DMS53 (cell line): ENCODE data around the gene PRMT7.

ENCODE experiments used
- DNase-seq: peaks from one replicate; lab custom pipeline; 2025; lab: John Stamatoyannopoulos, UW

Gene PRMT7, protein sequence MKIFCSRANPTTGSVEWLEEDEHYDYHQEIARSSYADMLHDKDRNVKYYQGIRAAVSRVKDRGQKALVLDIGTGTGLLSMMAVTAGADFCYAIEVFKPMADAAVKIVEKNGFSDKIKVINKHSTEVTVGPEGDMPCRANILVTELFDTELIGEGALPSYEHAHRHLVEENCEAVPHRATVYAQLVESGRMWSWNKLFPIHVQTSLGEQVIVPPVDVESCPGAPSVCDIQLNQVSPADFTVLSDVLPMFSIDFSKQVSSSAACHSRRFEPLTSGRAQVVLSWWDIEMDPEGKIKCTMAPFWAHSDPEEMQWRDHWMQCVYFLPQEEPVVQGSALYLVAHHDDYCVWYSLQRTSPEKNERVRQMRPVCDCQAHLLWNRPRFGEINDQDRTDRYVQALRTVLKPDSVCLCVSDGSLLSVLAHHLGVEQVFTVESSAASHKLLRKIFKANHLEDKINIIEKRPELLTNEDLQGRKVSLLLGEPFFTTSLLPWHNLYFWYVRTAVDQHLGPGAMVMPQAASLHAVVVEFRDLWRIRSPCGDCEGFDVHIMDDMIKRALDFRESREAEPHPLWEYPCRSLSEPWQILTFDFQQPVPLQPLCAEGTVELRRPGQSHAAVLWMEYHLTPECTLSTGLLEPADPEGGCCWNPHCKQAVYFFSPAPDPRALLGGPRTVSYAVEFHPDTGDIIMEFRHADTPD

DNA sequence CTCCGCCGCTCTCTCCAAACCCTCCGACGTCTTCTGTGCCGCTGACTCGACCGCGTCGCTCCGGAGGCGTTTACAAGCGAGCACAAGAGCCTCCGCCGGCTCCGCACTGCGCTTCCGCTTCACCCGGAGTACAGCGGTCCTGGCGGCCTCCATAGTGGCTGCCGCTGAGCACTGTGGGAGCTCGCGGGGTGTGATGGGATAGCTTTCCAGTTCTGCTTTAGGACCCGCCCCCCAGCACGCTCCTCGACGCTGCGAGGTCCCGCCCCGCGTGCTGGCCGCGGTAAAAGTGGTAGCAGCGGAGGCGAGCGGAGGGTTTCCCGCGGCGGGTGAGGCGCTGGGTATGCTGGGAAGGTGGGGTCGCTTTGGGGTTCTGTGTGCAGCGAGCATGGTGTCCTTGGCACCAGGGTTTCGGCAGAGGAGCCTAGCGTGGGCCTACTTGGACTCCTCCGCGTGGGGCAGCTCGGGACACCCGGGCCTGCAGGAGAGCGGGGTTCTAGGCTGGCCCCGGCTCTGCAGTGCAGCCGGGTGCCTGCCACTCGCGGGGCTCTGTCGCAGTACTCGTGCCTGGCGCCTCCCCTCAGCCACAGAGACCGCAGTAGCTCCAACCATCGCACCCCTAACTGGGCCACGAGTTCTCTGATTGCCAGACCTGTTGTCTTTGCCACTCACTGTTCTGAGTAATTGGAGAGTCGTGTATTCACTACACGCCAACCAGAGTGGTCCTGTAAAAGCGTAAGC lies at the start of gene PRMT7, which contains the start of gene SLC7A6OS:
PRMT7 (plus strand) TSS at position 246 of the 738 bp plus-strand sequence. CDS start 4,961 bp downstream, outside the sequence.
SLC7A6OS (minus strand) TSS at position 173 of the 738 bp plus-strand sequence; CDS start at position 153, 20 bp downstream.
- peak; percentile 93 for DNase-seq

GRCh38 chr16:68263559-68264127 lies 47.2 kb upstream of the PRMT7 start:
- no peak for DNase-seq

- peak; percentile 75 for DNase-seq
Observed at GRCh38 chr16:68264128-68265077, 46.4 kb upstream of the PRMT7 start, which contains the start of gene SLC7A6. Gene SLC7A6 (plus strand): TSS chr16:68264526. CDS start chr16:68274727, 10,201 bp downstream.

- peak; percentile 68 for DNase-seq
Observed at GRCh38 chr16:68265078-68265920, 45.5 kb upstream of the PRMT7 start.

DNA sequence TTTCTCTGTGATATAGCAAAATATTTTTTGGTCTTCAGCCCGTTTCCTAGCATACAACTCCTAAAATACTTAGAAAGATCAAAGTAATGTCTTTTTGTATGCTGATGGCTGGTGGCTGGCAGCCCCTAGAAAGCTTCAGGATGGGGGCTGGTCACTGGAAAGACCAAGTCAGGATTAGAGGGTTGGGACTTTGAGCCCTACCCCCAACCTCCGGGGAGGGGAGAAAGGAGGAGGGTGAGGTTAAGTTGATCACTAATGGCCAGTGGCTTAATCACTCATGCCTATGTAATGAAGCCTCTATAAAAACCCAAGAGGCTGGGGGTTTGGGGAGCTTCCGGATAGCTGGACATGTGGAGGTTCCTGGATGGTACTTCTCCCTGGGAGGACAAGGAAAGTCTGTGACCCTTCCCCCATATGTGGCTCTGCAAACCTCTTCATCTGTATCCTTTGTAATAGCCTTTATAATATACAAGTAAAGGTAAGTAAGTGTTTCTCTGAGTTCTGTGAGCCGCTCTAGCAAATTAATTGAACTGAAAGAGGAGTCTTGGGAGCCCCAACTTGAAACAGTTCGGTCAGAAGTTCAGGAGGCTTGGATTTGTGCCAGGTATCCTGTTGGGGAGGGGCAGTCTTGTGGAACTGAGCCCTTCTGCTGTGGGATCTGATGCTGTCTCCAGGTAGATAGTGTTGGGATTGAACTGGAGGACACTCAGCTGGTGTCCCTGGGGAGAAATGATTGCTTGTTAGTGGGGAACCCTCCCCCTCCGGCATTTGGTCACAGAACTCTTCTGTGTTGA lies 43.0 kb upstream of the PRMT7 start:
- DNase-seq, result no peak

DNA sequence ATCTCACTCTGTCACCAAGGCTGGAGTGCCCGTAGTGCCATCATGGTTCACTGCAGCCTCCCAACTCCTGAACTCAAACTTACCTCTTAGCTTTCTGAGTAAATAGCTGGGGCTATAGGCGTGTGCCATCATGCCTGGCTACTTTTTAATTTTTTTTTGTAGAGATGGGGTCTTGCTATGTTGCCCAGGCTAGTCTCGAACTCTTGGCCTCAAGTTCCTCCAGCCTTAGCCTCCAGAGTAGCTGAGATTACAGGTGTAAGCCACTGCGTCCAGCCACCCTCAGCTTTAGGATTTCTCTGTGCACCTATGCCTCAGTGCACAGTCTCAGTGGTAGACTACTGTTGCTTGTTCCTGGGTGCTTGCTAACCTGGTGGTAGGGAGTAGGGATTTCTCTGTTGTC lies 41.0 kb upstream of the PRMT7 start:
- DNase-seq, result no peak

GRCh38 chr16:68270353-68270752 lies 40.5 kb upstream of the PRMT7 start:
- DNase-seq, result no peak

DNA sequence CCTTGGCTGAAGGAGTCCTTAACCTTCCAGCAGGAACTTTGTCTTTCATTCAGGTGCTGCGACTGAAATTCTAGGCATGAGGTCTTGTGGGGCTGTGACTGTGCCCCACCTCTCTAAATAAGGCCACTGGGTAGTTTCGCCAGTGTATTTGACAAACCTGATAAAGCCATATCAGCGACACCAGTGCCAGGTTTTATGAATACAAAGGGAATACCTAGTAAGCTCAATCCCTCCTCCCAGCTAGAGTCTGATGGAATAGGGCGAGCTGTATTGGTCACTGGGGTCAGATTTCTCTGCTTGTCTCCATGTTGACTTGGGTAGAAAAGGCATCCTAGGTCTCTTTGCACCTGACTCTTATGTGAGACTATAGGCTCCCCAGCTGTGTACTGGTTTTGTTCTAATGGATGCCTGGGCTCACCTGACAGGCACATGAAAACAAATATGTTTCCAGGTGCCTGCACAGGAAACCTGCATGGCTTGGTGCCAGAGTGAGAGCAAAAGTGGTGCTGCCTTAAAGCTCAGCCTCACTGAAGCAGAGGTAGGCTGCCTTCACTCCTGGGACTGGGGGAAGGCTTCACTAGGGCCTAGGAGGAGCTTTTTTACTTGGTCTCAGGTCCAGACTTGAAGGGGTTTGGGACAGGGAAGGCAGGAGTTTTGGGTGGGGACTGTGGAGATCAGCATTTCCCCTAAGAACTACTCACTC lies 38.2 kb upstream of the PRMT7 start:
- DNase-seq, result peak; percentile 63

DNA sequence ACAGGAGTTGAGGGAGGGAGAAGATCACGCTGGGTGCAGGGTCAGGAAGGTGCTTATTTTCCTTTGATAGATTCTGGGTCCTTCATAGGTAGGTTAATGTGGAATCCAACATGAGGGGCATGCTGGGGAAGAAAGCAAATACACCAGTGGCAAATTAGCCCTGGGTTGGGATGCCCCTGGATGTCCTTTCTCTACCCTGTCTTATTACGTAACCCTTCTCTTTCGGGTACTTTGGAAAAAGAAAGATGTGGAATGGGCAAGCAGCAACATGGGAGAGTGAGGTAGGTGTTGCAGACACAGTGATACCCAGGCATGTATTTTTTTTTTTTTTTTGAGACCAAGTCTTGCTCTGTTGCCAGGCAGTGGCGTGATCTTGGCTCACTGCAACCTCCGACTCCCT lies 37.4 kb upstream of the PRMT7 start:
- no peak for DNase-seq

GRCh38 chr16:68273896-68274295 lies 36.9 kb upstream of the PRMT7 start:
- DNase-seq, result no peak

DNA sequence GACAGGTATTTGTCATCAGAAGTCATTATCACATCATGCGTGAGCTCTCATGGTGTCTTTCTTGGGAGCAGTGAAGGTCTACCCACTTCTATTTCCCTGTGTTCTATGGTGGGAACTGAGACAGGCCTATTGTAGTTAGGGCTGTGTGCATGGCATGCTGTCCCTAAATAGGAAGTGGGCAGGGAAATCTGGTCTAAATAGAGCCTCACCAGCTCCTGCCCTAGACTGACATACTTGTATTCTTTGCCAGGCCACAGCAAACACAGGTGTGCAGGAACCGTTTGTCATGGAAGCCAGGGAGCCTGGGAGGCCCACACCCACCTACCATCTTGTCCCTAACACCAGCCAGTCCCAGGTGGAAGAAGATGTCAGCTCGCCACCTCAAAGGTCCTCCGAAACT lies 36.4 kb upstream of the PRMT7 start:
- DNase-seq, result no peak

- peak; percentile 45 for DNase-seq
Observed at GRCh38 chr16:68275611-68276191, 35.1 kb upstream of the PRMT7 start.

- DNase-seq, result no peak
Observed at GRCh38 chr16:68276223-68276622, 34.6 kb upstream of the PRMT7 start.

DNA sequence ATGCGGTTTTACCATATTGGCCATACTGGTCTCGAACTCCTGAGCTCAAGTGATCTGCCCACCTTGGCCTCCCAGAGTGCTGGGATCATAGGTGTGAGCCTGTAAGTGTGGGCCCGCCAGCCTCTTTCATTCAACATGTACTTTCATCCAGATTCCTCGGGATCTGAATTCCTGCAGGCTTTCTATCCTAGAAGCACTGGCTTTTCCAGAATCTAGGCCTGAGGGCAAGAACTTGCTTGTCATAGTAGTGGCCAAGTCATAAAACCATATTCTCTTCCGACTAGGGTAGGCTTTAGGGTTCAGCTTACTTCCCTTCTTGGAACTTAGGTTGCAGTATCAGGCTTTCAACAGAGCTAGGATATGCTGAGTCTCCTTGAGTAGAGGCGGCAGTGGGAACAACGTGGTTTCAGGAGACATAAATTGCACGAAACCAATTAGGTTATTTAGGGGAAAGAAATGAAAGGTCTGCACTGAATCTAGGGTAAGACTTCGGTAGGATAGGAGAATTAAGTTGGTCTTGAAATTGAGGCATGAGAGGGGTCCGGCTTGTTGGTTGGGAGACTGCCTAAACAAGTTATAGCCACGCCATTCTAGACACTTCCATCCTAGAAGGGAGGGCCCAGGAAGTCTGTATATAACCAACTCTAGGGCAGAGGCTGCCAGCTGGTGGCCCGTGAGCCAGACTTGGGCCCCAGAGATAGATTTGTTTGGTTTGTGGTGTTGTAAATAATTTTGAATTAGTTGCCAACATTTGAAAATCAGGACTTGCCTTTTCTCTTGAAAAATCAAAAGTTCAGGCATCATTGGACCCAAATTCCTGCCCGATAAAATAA lies 30.9 kb upstream of the PRMT7 start:
- no peak for DNase-seq

DNA sequence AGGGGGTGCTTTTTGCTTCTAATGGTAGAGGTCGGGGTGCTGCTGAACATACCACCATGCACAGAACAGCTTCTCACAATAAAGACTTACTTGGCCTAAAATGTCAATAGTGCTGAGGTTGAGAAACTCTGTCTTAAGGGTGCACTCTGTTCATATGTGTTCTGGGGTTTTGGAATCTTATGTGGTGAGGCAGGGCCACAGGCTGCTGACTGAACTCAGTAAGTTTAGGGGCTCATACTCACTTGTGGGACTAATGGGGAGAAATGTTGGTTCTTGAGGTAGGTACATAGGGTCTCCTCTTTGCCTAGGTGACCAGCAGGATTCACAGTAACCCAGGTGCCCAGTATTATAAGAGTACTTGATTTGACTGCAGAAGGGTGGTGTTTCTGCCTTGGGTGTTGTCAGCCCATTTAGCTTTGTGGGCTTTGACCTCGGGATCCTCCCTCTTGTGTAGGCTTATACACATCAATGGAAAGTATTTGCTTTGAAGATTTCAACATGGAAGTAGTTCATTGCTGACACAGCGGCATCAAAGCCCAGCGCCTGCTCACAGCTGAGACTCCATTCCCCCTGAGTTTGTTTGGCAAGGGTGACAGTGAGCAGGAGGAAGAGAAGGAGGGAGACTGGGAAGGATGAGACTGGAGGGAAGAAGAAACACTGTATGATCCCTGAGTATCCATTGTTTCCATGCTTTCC lies 29.3 kb upstream of the PRMT7 start:
- DNase-seq, result no peak

DNA sequence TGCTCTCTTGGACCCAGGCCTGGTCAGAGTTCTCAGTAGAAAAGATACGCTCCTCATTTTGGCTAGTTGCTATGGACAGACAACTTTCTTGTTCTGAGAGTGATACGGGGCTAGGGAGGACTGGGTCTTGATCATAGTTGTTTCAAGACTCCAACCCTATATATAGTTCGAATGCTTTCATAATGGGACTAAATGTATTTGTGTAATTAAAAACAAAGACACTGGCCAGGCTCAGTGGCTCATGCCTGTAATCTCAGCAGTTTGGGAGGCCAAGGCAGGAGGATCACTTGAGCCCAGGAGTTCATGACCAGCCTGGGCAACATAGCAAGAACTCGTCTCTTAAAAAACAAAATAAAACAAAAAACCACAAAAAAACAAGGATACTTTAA lies 28.8 kb upstream of the PRMT7 start:
- no peak for DNase-seq

- DNase-seq, result no peak
Observed at GRCh38 chr16:68283346-68283745, 27.5 kb upstream of the PRMT7 start.
